Measurements from ENCODE around the gene ARFGEF3.

GRCh38 chr6:138336221-138336620 lies 174.5 kb downstream of the ARFGEF3 start:
- TF ChIP-seq CTCF (IDR thresholded peaks at IDR 0.05) (no peak), POLR2A (IDR thresholded peaks at IDR 0.05) (no peak)
